ENCODE results near the gene SHC3. TPM values are rescaled to one million over a fixed set of nuclear protein-coding genes. Genes with fewer than 3 reads are reported as not detected.

SHC3 gene
- total RNA-seq, 1 experiment from 2014 or later = 0.66 TPM

DNA sequence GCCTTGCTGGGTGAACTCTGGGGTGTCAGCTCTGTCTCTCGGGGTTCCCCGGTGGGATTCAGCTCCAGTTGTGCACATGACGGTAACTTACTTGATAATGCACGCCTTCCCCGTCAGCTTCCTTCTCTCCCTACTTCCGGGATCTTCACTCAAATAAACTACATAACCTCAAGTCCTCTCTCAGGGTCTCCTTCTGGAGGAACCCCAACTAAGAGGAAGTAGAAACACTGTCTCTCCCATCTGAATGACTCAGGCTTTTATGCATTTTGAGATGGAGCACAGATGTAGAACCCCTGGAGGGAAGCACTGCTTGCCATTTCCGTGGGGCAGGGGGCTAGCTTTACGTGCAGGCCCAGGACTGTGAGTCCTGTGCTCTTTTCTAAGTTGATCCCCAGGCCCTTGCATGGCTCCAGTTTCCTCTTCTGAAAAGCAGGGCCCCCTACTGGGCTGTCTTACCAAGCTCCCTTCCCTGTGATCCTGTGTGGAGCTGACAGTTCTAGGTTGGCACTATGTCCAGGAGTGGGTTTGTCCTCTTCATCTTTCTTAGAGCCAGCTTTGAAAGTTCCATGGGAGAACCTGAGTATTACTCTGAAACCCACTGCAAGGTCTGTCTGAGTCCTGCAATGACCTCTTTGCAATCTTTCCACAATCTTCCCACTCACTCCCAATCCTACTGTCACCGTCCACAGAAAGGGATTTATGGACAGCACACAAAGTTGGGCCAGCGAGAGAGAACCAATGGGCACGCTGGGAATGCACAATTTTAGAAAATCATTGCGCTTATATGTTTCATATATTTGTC is 169.7 kb downstream of the SHC3 start:
- intact Hi-C loops (cut with micrococcal nuclease) = loop anchor here (10.0 kb wide), 1 partner anchor 1054 kb away; a partner anchor contains a TSS

GRCh38 chr9:89008055-89008743 is 170.4 kb downstream of the SHC3 start:
- H3K9ac ChIP-seq (ENCODE audit: low read length) = no peak overlapping the region
- POLR2A ChIA-PET (ENCODE audit: unreplicated experiment) = no interaction called here
- TF ChIP-seq EZH2 (IDR thresholded peaks at IDR 0.05; ENCODE audit: low read length, unreplicated experiment) = no peak
- TF ChIP-seq CTCF (conservative IDR thresholded peaks at IDR 0.05; ENCODE audit: low read depth, low read length) = no peak
- TF ChIP-seq EZH2phosphoT487 (IDR thresholded peaks at IDR 0.05; ENCODE audit: borderline replicate concordance, low read length) = no peak
- H3K36me3 ChIP-seq (ENCODE audit: low read depth, low read length) = no peaks in the 10 kb centered on the region
- no peaks in the 10 kb centered on the region for H3K4me1 ChIP-seq (ENCODE audit: insufficient read depth, low read length)
- H3K4me2 ChIP-seq (ENCODE audit: low read length) = no peak overlapping the region
- CTCF ChIA-PET = no interaction called here
- no peak overlapping the region for H3K4me3 ChIP-seq (ENCODE audit: low read length)
- no peaks in the 10 kb centered on the region for H3K9me3 ChIP-seq (ENCODE audit: low read length)
- H4K20me1 ChIP-seq (ENCODE audit: low read length) = no peaks in the 10 kb centered on the region
- ATAC-seq (no peak), DNase-seq (no peak)
- H2AFZ ChIP-seq (ENCODE audit: low read length) = no peak overlapping the region
- H3K9me2 ChIP-seq (replicated peaks; ENCODE audit: low read length) = no peaks in the 10 kb centered on the region
- BruUV-seq (replicated peaks) = no TSS peak
- intact Hi-C loops (cut with micrococcal nuclease) = loop anchor here (10.0 kb wide), 1 partner anchor 1053 kb away; a partner anchor contains a TSS
- H3K27me3 ChIP-seq (ENCODE audit: low read length) = no peaks in the 10 kb centered on the region
- no peak overlapping the region for H3K27ac ChIP-seq (ENCODE audit: low read length)
- H3K79me2 ChIP-seq (ENCODE audit: low read length) = no peaks in the 10 kb centered on the region
- no peaks in the 10 kb centered on the region for H3F3A ChIP-seq (ENCODE audit: low read length, unreplicated experiment)

More for the DNA sequence above, 169.7 kb downstream of the SHC3 start:
- peak; percentile 36 for TF ChIP-seq CTCF (conservative IDR thresholded peaks at IDR 0.05; ENCODE audit: low read depth, low read length)
- TF ChIP-seq EZH2 (IDR thresholded peaks at IDR 0.05; ENCODE audit: low read length, unreplicated experiment) = no peak
- no peak for TF ChIP-seq EZH2phosphoT487 (IDR thresholded peaks at IDR 0.05; ENCODE audit: borderline replicate concordance, low read length)
- no peak overlapping the region for H3K4me2 ChIP-seq (ENCODE audit: low read length)
- ATAC-seq (no peak; the same call in 1 of the 2 replicates), DNase-seq (no peak)
- no peaks in the 10 kb centered on the region for H3F3A ChIP-seq (ENCODE audit: low read length, unreplicated experiment)
- H3K27ac ChIP-seq (ENCODE audit: low read length) = no peak overlapping the region
- H3K79me2 ChIP-seq (ENCODE audit: low read length) = no peaks in the 10 kb centered on the region
- no peaks in the 10 kb centered on the region for H3K9me3 ChIP-seq (ENCODE audit: low read length)
- H2AFZ ChIP-seq (ENCODE audit: low read length) = no peak overlapping the region
- H4K20me1 ChIP-seq (ENCODE audit: low read length) = no peaks in the 10 kb centered on the region
- H3K4me1 ChIP-seq (ENCODE audit: insufficient read depth, low read length) = no peaks in the 10 kb centered on the region
- POLR2A ChIA-PET (ENCODE audit: unreplicated experiment) = no interaction called here
- no peak overlapping the region for H3K9ac ChIP-seq (ENCODE audit: low read length)
- CTCF ChIA-PET = interaction anchor here (0.5 kb wide), 1 partner anchor 904 kb away, joined by 3 read pairs; no protein-coding TSS in a partner anchor
- H3K4me3 ChIP-seq (ENCODE audit: low read length) = no peak overlapping the region
- H3K27me3 ChIP-seq (ENCODE audit: low read length) = no peaks in the 10 kb centered on the region
- no peaks in the 10 kb centered on the region for H3K9me2 ChIP-seq (replicated peaks; ENCODE audit: low read length)
- BruUV-seq (replicated peaks) = no TSS peak
- H3K36me3 ChIP-seq (ENCODE audit: low read depth, low read length) = no peaks in the 10 kb centered on the region
